GM23338 (cell line): Measurements from ENCODE around the gene KRTAP10-1.

Experiments
- CREB1 ChIP-seq: fragments of 250-450 bp; sonication (Bioruptor Pico); IDR thresholded peaks from 2 replicates; pipeline ENCODE4 v1.5.0; 2020; ENCODE audit warnings: low read depth, mild to moderate bottlenecking, moderate library complexity
- EZH2phosphoT487 ChIP-seq: fragments of 200-600 bp; sonication (generic); IDR thresholded peaks from one replicate; pipeline ENCODE4 v1.8.1; 2018; ENCODE audit warnings: antibody characterized with exemption; ENCODE audit not compliant: unreplicated experiment
- NANOG ChIP-seq: IDR thresholded peaks from 2 replicates; pipeline ENCODE4 v1.6.1; 2016; ENCODE audit warnings: antibody characterized with exemption, borderline replicate concordance
- TF ChIP-seq, protein P1 (sequence below), 2 experiments: fragments of 200-600 bp in 1 of 2; sonication (generic) in 1 of 2; conservative IDR thresholded peaks; 2 replicates each; pipeline versions ENCODE4 v1.5.1 to v1.6.1; 2016 to 2017; ENCODE audit warnings: antibody characterized with exemption in 2 of 2, low read depth in 2 of 2, mild to moderate bottlenecking in 2 of 2, moderate library complexity in 1 of 2

- TF ChIP-seq, protein P1, sequence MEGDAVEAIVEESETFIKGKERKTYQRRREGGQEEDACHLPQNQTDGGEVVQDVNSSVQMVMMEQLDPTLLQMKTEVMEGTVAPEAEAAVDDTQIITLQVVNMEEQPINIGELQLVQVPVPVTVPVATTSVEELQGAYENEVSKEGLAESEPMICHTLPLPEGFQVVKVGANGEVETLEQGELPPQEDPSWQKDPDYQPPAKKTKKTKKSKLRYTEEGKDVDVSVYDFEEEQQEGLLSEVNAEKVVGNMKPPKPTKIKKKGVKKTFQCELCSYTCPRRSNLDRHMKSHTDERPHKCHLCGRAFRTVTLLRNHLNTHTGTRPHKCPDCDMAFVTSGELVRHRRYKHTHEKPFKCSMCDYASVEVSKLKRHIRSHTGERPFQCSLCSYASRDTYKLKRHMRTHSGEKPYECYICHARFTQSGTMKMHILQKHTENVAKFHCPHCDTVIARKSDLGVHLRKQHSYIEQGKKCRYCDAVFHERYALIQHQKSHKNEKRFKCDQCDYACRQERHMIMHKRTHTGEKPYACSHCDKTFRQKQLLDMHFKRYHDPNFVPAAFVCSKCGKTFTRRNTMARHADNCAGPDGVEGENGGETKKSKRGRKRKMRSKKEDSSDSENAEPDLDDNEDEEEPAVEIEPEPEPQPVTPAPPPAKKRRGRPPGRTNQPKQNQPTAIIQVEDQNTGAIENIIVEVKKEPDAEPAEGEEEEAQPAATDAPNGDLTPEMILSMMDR (conservative IDR thresholded peaks at IDR 0.05; ENCODE audit: low read depth in 2 of 2), result peak; percentile 83 to 95
- no peak for TF ChIP-seq EZH2phosphoT487
- peak; percentile 24; the same call in 1 of the 2 replicates for TF ChIP-seq CREB1 (CRISPR knock-in tag)
- no peak for TF ChIP-seq NANOG
These were observed 29.3 kb downstream of the KRTAP10-1 start for GRCh38 chr21:44510508-44511218.
